HepG2 (cell line): ENCODE results near the gene STX4. TPM values are rescaled to one million over a fixed set of nuclear protein-coding genes. Genes with fewer than 3 reads are reported as not detected.
A peak's percentile ranks its signal among the peaks of the same experiment; 100 is the strongest.

ENCODE experiments used
- AHR ChIP-seq: IDR thresholded peaks from 2 replicates; pipeline ENCODE4 v1.6.1; 2018; ENCODE audit warnings: missing genetic modification reagents, missing compliant biosample characterization
- BORCS8-MEF2B ChIP-seq: sonication (generic); formaldehyde crosslinking; IDR thresholded peaks from 2 replicates; pipeline ENCODE4 v1.8.0; 2022; ENCODE audit warnings: mild to moderate bottlenecking, missing genetic modification reagents
- CREM ChIP-seq, 2 experiments: sonication (generic) in 1 of 2; formaldehyde crosslinking in 1 of 2; IDR thresholded peaks; 2 replicates each; pipeline versions ENCODE4 v1.4.0 to v1.6.1; 2016 to 2020; ENCODE audit warnings: antibody characterized with exemption in 1 of 2, mild to moderate bottlenecking in 1 of 2, missing genetic modification reagents in 1 of 2
- FOXM1 ChIP-seq: sonication (generic); formaldehyde crosslinking; IDR thresholded peaks from 2 replicates; pipeline ENCODE4 v1.5.0; 2020; ENCODE audit warnings: missing genetic modification reagents
- GABPB1 ChIP-seq: IDR thresholded peaks from 2 replicates; pipeline ENCODE4 v1.6.1; 2016; ENCODE audit warnings: mild to moderate bottlenecking, missing genetic modification reagents, moderate library complexity, missing compliant biosample characterization
- HNRNPH1 ChIP-seq: fragments of 200-400 bp; formaldehyde crosslinking; optimal IDR thresholded peaks from 2 replicates; pipeline ENCODE3; 2017; ENCODE audit warnings: mild to moderate bottlenecking, low read depth, low read length
- IRF9 ChIP-seq: sonication (generic); formaldehyde crosslinking; IDR thresholded peaks from 2 replicates; pipeline ENCODE4 v1.8.0; 2022; ENCODE audit warnings: missing genetic modification reagents, mild to moderate bottlenecking, borderline replicate concordance
- KLF9 ChIP-seq: IDR thresholded peaks from 2 replicates; pipeline ENCODE4 v1.6.1; 2016; ENCODE audit warnings: low read depth
- MED8 ChIP-seq: sonication (generic); formaldehyde crosslinking; IDR thresholded peaks from 2 replicates; pipeline ENCODE4 v1.8.1; 2023; ENCODE audit warnings: mild to moderate bottlenecking, missing genetic modification reagents; ENCODE audit not compliant: insufficient replicate concordance
- NR0B2 ChIP-seq: sonication (generic); formaldehyde crosslinking; IDR thresholded peaks from 2 replicates; pipeline ENCODE4 v1.4.0; 2020; ENCODE audit warnings: mild to moderate bottlenecking, missing genetic modification reagents
- REST ChIP-seq, 2 experiments: IDR thresholded peaks; 2 replicates each; pipeline ENCODE4 v1.6.1; 2011 to 2012; ENCODE audit warnings: low read length in 2 of 2, borderline replicate concordance in 1 of 2, low read depth in 1 of 2, mild to moderate bottlenecking in 1 of 2, moderate library complexity in 1 of 2
- RFX5 ChIP-seq: IDR thresholded peaks from 2 replicates; pipeline ENCODE4 v1.6.1; 2011; ENCODE audit warnings: low read depth, low read length, improper control_type of control experiment
- SMAD1 ChIP-seq: sonication (generic); formaldehyde crosslinking; IDR thresholded peaks from 2 replicates; pipeline ENCODE4 v1.4.0; 2020; ENCODE audit warnings: missing genetic modification reagents, low read depth, mild to moderate bottlenecking, borderline replicate concordance
- THAP11 ChIP-seq: IDR thresholded peaks from 2 replicates; pipeline ENCODE4 v1.6.1; 2016; ENCODE audit warnings: missing biosample characterization, missing genetic modification reagents
- ZBTB25 ChIP-seq: IDR thresholded peaks from 2 replicates; pipeline ENCODE4 v1.6.1; 2018; ENCODE audit warnings: missing genetic modification reagents
- ZFP37 ChIP-seq: sonication (generic); formaldehyde crosslinking; IDR thresholded peaks from 2 replicates; pipeline ENCODE4 v1.4.0; 2020; ENCODE audit warnings: missing genetic modification reagents, borderline replicate concordance
- ZFYVE20 ChIP-seq: sonication (generic); formaldehyde crosslinking; IDR thresholded peaks from 2 replicates; pipeline ENCODE4 v1.8.0; 2023; ENCODE audit warnings: low read depth, mild to moderate bottlenecking, moderate library complexity, missing genetic modification reagents, borderline replicate concordance
- ZNF367 ChIP-seq: sonication (generic); formaldehyde crosslinking; IDR thresholded peaks from 2 replicates; pipeline ENCODE4 v1.4.0; 2020; ENCODE audit warnings: missing genetic modification reagents, borderline replicate concordance
- ZNF580 ChIP-seq: IDR thresholded peaks from 2 replicates; pipeline ENCODE4 v1.6.1; 2016; ENCODE audit warnings: low read depth, borderline replicate concordance
- ZNF749 ChIP-seq: sonication (generic); formaldehyde crosslinking; IDR thresholded peaks from 2 replicates; pipeline ENCODE4 v1.8.0; 2022; ENCODE audit warnings: mild to moderate bottlenecking, missing genetic modification reagents, moderate library complexity, borderline replicate concordance
- ZNF790 ChIP-seq: sonication (generic); formaldehyde crosslinking; IDR thresholded peaks from 2 replicates; pipeline ENCODE4 v1.8.0; 2022; ENCODE audit warnings: missing genetic modification reagents, mild to moderate bottlenecking, borderline replicate concordance
- polyA plus RNA-seq, 8 experiments: library from polyadenylated mRNA; depleted of rRNA in 3 of 8; stranded (reverse) in 7 of 8; unstranded in 1 of 8; fragments of >200 nt; fragmentation: Illumina TruSeq in 4 of 8; extraction: Trizol in 4 of 8; gene quantifications; 2 replicates each; pipeline versions ENCODE4 v1.2.1 to v1.2.3, GENCODE V29; 2011 to 2016; ENCODE audit warnings: low read depth in 4 of 8, missing spikeins in 1 of 8, mixed read lengths in 1 of 8; ENCODE audit not compliant: insufficient read depth in 1 of 8
- total RNA-seq, 5 experiments: library from RNA; depleted of rRNA; stranded (reverse); fragments of >200 nt; fragmentation: Illumina TruSeq; extraction: Trizol; gene quantifications; 2 replicates each; pipeline ENCODE4 v1.2.3, GENCODE V29; 2016; ENCODE audit warnings: low read depth in 1 of 5

The STX4 gene
- total and polyA plus RNA-seq, 2 of the 13 experiments (the other 11 are each of a cell fraction or from before 2014, with no cell fraction given), result 29.2 to 34.6 TPM

- TF ChIP-seq REST (IDR thresholded peaks at IDR 0.05; ENCODE audit: borderline replicate concordance in 1 of 2, low read depth in 1 of 2, low read length in 2 of 2) (no peak), ZFYVE20 (CRISPR knock-in tag) (no peak), ZNF749 (CRISPR knock-in tag) (no peak), CREM (IDR thresholded peaks at IDR 0.05) (peak; percentile 60; the same call in 1 of the 2 replicates), CREM (CRISPR knock-in tag; IDR thresholded peaks at IDR 0.05) (no peak), RFX5 (no peak), AHR (CRISPR knock-in tag) (no peak; the same call in 1 of the 2 replicates), KLF9 (0 out of 2 replicates have a peak, but pooled peaks have one; percentile 12), ZNF580 (CRISPR knock-in tag) (peak; percentile 89), MED8 (peak; percentile 89), NR0B2 (CRISPR knock-in tag) (0 out of 2 replicates have a peak, but pooled peaks have one; percentile 31), BORCS8-MEF2B (CRISPR knock-in tag) (peak; percentile 63; the same call in 1 of the 2 replicates), ZBTB25 (CRISPR knock-in tag) (no peak; the same call in 1 of the 2 replicates), IRF9 (CRISPR knock-in tag) (peak; percentile 73; the same call in 1 of the 2 replicates), THAP11 (peak; percentile 54), ZNF367 (CRISPR knock-in tag) (no peak), GABPB1 (CRISPR knock-in tag) (no peak; the same call in 1 of the 2 replicates), HNRNPH1 (no peak), ZFP37 (CRISPR knock-in tag) (no peak), SMAD1 (CRISPR knock-in tag) (0 out of 2 replicates have a peak, but pooled peaks have one; percentile 77), ZNF790 (CRISPR knock-in tag) (no peak), FOXM1 (CRISPR knock-in tag) (no peak)
Observed at GRCh38 chr16:30998852-30999761, 34.3 kb upstream of the STX4 start (continued).
